Trophoblast cell (in vitro differentiated cells and primary cell): ENCODE measurements around the gene ERBB2.

Experiments used
- DNase-seq, 2 donors: peaks; one replicate each; pipeline ENCODE4 v3.0.0-alpha.2; 2016
- H2AFZ ChIP-seq: 2 replicates; pipeline ENCODE4 v1.6.1; 2013; ENCODE audit warnings: low read length, moderate library complexity, mild to moderate bottlenecking; ENCODE audit not compliant: insufficient read depth, poor library complexity
- H2AK5ac ChIP-seq: 2 replicates; pipeline ENCODE4 v1.6.1; 2013; ENCODE audit warnings: mild to moderate bottlenecking, low read length
- H2BK120ac ChIP-seq: 2 replicates; pipeline ENCODE4 v1.6.1; 2013; ENCODE audit warnings: low read length, mild to moderate bottlenecking, moderate library complexity; ENCODE audit not compliant: insufficient read depth, poor library complexity
- H2BK12ac ChIP-seq: 2 replicates; pipeline ENCODE4 v1.6.1; 2013; ENCODE audit warnings: mild to moderate bottlenecking, low read length, moderate library complexity
- H2BK5ac ChIP-seq: 2 replicates; pipeline ENCODE4 v1.6.1; 2013; ENCODE audit warnings: low read length, low read depth, moderate library complexity, mild to moderate bottlenecking; ENCODE audit not compliant: poor library complexity
- H3K14ac ChIP-seq: 2 replicates; pipeline ENCODE4 v1.6.1; 2013; ENCODE audit warnings: mild to moderate bottlenecking, low read length
- H3K18ac ChIP-seq: 2 replicates; pipeline ENCODE4 v1.6.1; 2013; ENCODE audit warnings: mild to moderate bottlenecking, low read length
- H3K23ac ChIP-seq: 2 replicates; pipeline ENCODE4 v1.6.1; 2013; ENCODE audit warnings: low read length
- H3K27ac ChIP-seq: 2 replicates; pipeline ENCODE4 v1.5.1; 2013; ENCODE audit warnings: low read depth, mild to moderate bottlenecking, inconsistent platforms, low read length, moderate library complexity
- H3K27me3 ChIP-seq: 2 replicates; pipeline ENCODE4 v1.6.1; 2013; ENCODE audit warnings: inconsistent platforms, mild to moderate bottlenecking, low read length, moderate library complexity; ENCODE audit not compliant: insufficient read depth
- H3K36me3 ChIP-seq, 2 experiments: 1 replicate in 1 of 2; 2 replicates in 1 of 2; pipeline ENCODE4 v1.6.1; 2013; ENCODE audit warnings: low read length in 2 of 2, mild to moderate bottlenecking in 2 of 2, moderate library complexity in 1 of 2; ENCODE audit not compliant: insufficient read depth in 2 of 2, control insufficient read depth in 1 of 2
- H3K4ac ChIP-seq: 2 replicates; pipeline ENCODE4 v1.6.1; 2013; ENCODE audit warnings: low read depth, mild to moderate bottlenecking, low read length, moderate library complexity
- H3K4me1 ChIP-seq, 2 experiments: 1 replicate in 1 of 2; 2 replicates in 1 of 2; pipeline ENCODE4 v1.6.1; 2013; ENCODE audit warnings: low read length in 2 of 2, mild to moderate bottlenecking in 2 of 2, moderate library complexity in 1 of 2; ENCODE audit not compliant: insufficient read depth in 2 of 2, control insufficient read depth in 1 of 2
- H3K4me2 ChIP-seq: 2 replicates; pipeline ENCODE4 v1.6.1; 2013; ENCODE audit warnings: inconsistent platforms, mild to moderate bottlenecking, low read length, moderate library complexity
- H3K4me3 ChIP-seq: 2 replicates; pipeline ENCODE4 v1.5.1; 2013; ENCODE audit warnings: mild to moderate bottlenecking, low read depth, low read length, inconsistent platforms
- H3K79me1 ChIP-seq: one replicate; pipeline ENCODE4 v1.6.1; 2013; ENCODE audit warnings: low read length
- H3K79me2 ChIP-seq: 2 replicates; pipeline ENCODE4 v1.6.1; 2013; ENCODE audit warnings: low read length, mild to moderate bottlenecking; ENCODE audit not compliant: control insufficient read depth, insufficient read depth, poor library complexity
- H3K9ac ChIP-seq: 2 replicates; pipeline ENCODE4 v1.6.1; 2013; ENCODE audit warnings: mild to moderate bottlenecking, low read length
- H3K9me3 ChIP-seq: 2 replicates; pipeline ENCODE4 v1.6.1; 2013; ENCODE audit warnings: low read depth, mild to moderate bottlenecking, control low read depth, inconsistent platforms, low read length; ENCODE audit not compliant: insufficient read depth
- H4K12ac ChIP-seq: 2 replicates; pipeline ENCODE4 v1.6.1; 2013; ENCODE audit warnings: low read depth, mild to moderate bottlenecking, low read length, moderate library complexity
- H4K8ac ChIP-seq: 2 replicates; pipeline ENCODE4 v1.6.1; 2013; ENCODE audit warnings: low read depth, mild to moderate bottlenecking, low read length, moderate library complexity
- H4K91ac ChIP-seq: one replicate; pipeline ENCODE4 v1.6.1; 2013; ENCODE audit warnings: low read depth, mild to moderate bottlenecking, low read length, moderate library complexity
- WGBS: extraction: QIAGEN DNeasy Blood & Tissue Kit; methylation state at CpG from one replicate; pipeline ENCODE4 v1.1.7; 2013; ENCODE audit warnings: missing lambda C conversion rate; ENCODE audit not compliant: insufficient read length, insufficient coverage; ENCODE audit errors: extremely low coverage; 5-methylcytosine and 5-hydroxymethylcytosine counted together

Gene ERBB2

DNA sequence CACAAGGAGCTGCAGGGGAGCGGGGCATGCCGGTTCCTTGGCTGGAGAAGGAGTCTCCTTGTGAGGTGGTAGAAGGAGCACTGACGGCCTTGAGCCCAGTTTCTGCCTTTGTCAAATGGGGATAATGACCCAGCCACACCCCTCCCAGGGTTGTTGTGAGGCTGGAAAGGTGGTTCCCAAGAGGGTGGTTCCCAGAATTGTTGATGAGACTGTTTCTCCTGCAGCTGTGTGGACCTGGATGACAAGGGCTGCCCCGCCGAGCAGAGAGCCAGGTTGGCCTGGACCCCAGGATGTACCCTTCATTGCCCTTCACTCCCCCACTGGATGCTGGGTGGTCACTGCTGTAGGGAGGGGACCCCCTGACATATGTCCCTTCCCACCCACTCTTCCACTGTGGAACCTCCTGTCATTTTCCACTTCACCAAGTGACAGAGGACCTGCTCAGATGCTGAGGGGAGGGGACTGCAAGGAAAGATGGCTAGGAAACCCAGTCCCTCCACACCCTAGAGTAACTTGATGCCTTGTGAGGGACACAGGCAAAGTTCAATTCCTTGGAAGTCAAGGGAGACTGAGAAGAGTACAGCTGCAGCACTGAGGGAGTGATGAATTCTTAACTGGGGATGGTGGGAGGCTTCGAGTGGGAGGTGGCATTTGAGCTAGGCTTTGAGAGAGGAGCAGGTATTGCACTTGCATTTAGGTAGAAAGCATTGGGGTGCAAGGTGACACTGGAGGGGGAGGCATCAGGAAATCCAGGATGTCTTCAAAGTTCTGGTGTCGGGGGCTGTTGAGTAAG lies 19.9 kb downstream of the ERBB2 start:
- H3K4me1 ChIP-seq: no peaks in the 10 kb centered on the region
- H3K23ac ChIP-seq: no peak overlapping the region
- WGBS: no CpG with 5 or more reads among the region's 7 CpGs
- no peak overlapping the region for H3K14ac ChIP-seq
- H4K12ac ChIP-seq: no peak overlapping the region
- no peak overlapping the region for H3K4me3 ChIP-seq
- no peak overlapping the region for H2BK5ac ChIP-seq
- no peak overlapping the region for H2BK120ac ChIP-seq
- H3K9me3 ChIP-seq: peaks cover 2% of the 10 kb centered on the region
- H3K27ac ChIP-seq: no peak overlapping the region
- H2AFZ ChIP-seq: no peak overlapping the region
- no peak overlapping the region for H3K9ac ChIP-seq
- H3K4me2 ChIP-seq: no peak overlapping the region
- no peak overlapping the region for H2AK5ac ChIP-seq
- no peak overlapping the region for H2BK12ac ChIP-seq
- no peak overlapping the region for H4K91ac ChIP-seq
- H3K79me2 ChIP-seq: no peaks in the 10 kb centered on the region
- H3K18ac ChIP-seq: no peak overlapping the region
- no peak overlapping the region for H3K4ac ChIP-seq
- DNase-seq: no peak
- no peaks in the 10 kb centered on the region for H3K79me1 ChIP-seq
- H3K27me3 ChIP-seq: no peaks in the 10 kb centered on the region
- no peak overlapping the region for H4K8ac ChIP-seq
- peaks cover 51 to 54% of the 10 kb centered on the region in 2 experiments for H3K36me3 ChIP-seq

DNA sequence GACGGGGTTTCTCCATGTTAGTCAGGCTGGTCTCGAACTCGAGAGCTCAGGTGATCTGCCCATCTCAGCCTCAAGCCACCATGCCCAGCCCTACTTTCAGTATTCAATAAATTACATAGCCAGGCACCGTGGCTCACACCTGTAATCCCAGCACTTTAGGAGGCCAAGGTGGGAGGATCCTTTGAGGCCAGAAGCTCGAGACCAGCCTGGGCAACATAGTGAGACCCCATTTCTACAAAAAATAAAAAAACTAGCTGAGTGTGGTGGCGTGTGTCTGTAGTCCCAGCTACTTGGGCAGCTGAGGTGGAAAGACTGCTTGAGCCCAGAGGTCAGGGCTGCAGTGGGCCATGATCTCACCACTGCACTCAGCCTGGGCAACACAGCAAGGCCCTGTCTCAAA lies 22.2 kb downstream of the ERBB2 start:
- WGBS: no CpG with 5 or more reads among the region's 6 CpGs
- Histone ChIP-seq H3K9ac (no peak overlapping the region), H2BK12ac (no peak overlapping the region), H3K14ac (no peak overlapping the region), H3K4me1 (no peaks in the 10 kb centered on the region), H3K4ac (no peak overlapping the region), H3K79me1 (no peaks in the 10 kb centered on the region), H3K4me2 (no peak overlapping the region), H3K27me3 (no peaks in the 10 kb centered on the region), H4K8ac (no peak overlapping the region), H3K36me3 (peaks cover 43 to 49% of the 10 kb centered on the region in 2 experiments), H2AK5ac (no peak overlapping the region), H3K9me3 (peaks cover 2% of the 10 kb centered on the region), H2AFZ (no peak overlapping the region), H2BK5ac (no peak overlapping the region), H4K12ac (no peak overlapping the region), H4K91ac (no peak overlapping the region), H3K4me3 (no peak overlapping the region), H3K27ac (no peak overlapping the region), H3K18ac (no peak overlapping the region), H3K23ac (no peak overlapping the region), H2BK120ac (no peak overlapping the region), H3K79me2 (no peaks in the 10 kb centered on the region)
- no peak for DNase-seq

DNA sequence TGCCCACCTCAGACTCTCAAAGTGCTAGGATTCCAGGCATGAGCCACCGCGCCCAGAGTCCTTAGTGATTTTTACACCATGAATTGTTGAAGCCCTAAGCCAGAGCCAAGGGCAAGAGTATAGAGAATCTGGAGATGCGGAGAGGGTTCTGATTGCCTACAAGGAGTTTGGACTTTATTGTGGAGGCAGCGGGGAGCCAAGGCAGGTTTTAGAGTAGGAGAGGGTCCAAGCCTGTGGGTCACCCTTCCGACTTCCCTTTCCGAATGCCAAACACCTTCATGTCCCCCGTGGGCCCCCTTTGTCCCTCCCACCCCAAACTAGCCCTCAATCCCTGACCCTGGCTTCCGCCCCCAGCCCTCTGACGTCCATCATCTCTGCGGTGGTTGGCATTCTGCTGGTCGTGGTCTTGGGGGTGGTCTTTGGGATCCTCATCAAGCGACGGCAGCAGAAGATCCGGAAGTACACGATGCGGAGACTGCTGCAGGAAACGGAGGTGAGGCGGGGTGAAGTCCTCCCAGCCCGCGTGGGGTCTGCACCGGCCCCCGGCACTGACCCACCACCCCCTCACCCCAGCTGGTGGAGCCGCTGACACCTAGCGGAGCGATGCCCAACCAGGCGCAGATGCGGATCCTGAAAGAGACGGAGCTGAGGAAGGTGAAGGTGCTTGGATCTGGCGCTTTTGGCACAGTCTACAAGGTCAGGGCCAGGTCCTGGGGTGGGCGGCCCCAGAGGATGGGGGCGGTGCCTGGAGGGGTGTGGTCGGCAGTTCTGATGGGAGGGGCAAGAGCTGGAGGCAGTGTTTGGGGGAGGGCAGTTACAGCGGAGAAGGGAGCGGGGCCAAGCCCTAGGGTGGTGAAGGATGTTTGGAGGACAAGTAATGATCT lies 23.3 kb downstream of the ERBB2 start:
- Histone ChIP-seq H3K4me1 (no peaks in the 10 kb centered on the region), H3K23ac (no peak overlapping the region), H4K12ac (no peak overlapping the region), H3K27me3 (no peaks in the 10 kb centered on the region), H3K79me2 (no peaks in the 10 kb centered on the region), H3K4ac (no peak overlapping the region), H2AK5ac (no peak overlapping the region), H3K9ac (no peak overlapping the region), H4K91ac (no peak overlapping the region), H3K27ac (no peak overlapping the region), H2BK120ac (no peak overlapping the region), H2BK5ac (no peak overlapping the region), H3K9me3 (peaks cover 2% of the 10 kb centered on the region), H2BK12ac (no peak overlapping the region), H3K4me2 (no peak overlapping the region), H3K14ac (no peak overlapping the region), H2AFZ (no peak overlapping the region), H3K4me3 (no peak overlapping the region), H3K18ac (no peak overlapping the region), H3K79me1 (no peaks in the 10 kb centered on the region), H4K8ac (no peak overlapping the region), H3K36me3 (peaks cover 50 to 55% of the 10 kb centered on the region in 2 experiments)
- peak in 1 of 2 donors; percentile 36 for DNase-seq
- WGBS: no CpG with 5 or more reads among the region's 34 CpGs

DNA sequence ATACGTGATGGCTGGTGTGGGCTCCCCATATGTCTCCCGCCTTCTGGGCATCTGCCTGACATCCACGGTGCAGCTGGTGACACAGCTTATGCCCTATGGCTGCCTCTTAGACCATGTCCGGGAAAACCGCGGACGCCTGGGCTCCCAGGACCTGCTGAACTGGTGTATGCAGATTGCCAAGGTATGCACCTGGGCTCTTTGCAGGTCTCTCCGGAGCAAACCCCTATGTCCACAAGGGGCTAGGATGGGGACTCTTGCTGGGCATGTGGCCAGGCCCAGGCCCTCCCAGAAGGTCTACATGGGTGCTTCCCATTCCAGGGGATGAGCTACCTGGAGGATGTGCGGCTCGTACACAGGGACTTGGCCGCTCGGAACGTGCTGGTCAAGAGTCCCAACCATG lies 24.9 kb downstream of the ERBB2 start:
- WGBS: no CpG with 5 or more reads among the region's 13 CpGs
- H3K36me3 ChIP-seq: peaks cover 54 to 57% of the 10 kb centered on the region in 2 experiments

More for the DNA sequence above, 24.9 kb downstream of the ERBB2 start:
- Histone ChIP-seq H3K4me2 (no peak overlapping the region), H3K79me2 (no peaks in the 10 kb centered on the region), H3K79me1 (no peaks in the 10 kb centered on the region), H2BK120ac (no peak overlapping the region), H3K4ac (no peak overlapping the region), H2AFZ (no peak overlapping the region), H3K9ac (no peak overlapping the region), H3K9me3 (peaks cover 2% of the 10 kb centered on the region), H4K91ac (no peak overlapping the region), H3K27me3 (no peaks in the 10 kb centered on the region), H4K8ac (no peak overlapping the region), H3K4me3 (no peak overlapping the region), H2AK5ac (no peak overlapping the region), H3K18ac (no peak overlapping the region), H2BK5ac (no peak overlapping the region), H3K14ac (no peak overlapping the region), H3K4me1 (peaks cover 3 to 5% of the 10 kb centered on the region in 2 experiments), H2BK12ac (no peak overlapping the region), H3K23ac (no peak overlapping the region), H3K27ac (no peak overlapping the region), H4K12ac (no peak overlapping the region)
- no peak for DNase-seq
